HepG2 (cell line): ENCODE results near the gene METRNL. TPM values are rescaled to one million over a fixed set of nuclear protein-coding genes. Genes with fewer than 3 reads are reported as not detected.
A peak's percentile ranks its signal among the peaks of the same experiment; 100 is the strongest.

Experiments
- AHR ChIP-seq: IDR thresholded peaks from 2 replicates; pipeline ENCODE4 v1.6.1; 2018; ENCODE audit warnings: missing genetic modification reagents, missing compliant biosample characterization
- CHD4 ChIP-seq: fragments of 200-600 bp; sonication (generic); IDR thresholded peaks from 2 replicates; pipeline ENCODE4 v1.7.0; 2017; ENCODE audit warnings: mild to moderate bottlenecking, low read length, borderline replicate concordance
- HNRNPL ChIP-seq: fragments of 200-400 bp; formaldehyde crosslinking; IDR thresholded peaks from 2 replicates; pipeline ENCODE4 v1.6.1; 2017; ENCODE audit warnings: mild to moderate bottlenecking, low read depth, low read length
- LCORL ChIP-seq, 2 experiments: fragments of 450-650 bp in 1 of 2; sonication (generic) in 1 of 2; formaldehyde crosslinking in 1 of 2; IDR thresholded peaks; 2 replicates each; pipeline versions ENCODE4 v1.5.0 to v1.6.1; 2017 to 2020; ENCODE audit warnings: antibody characterized with exemption in 1 of 2, missing genetic modification reagents in 1 of 2
- MAFF ChIP-seq: IDR thresholded peaks from 2 replicates; pipeline ENCODE4 v1.6.1; 2011; ENCODE audit warnings: low read depth, low read length, improper control_type of control experiment
- MTA3 ChIP-seq: sonication (generic); formaldehyde crosslinking; IDR thresholded peaks from 2 replicates; pipeline ENCODE4 v1.4.0; 2020; ENCODE audit warnings: missing genetic modification reagents
- REL ChIP-seq: sonication (generic); formaldehyde crosslinking; conservative IDR thresholded peaks from 2 replicates; pipeline ENCODE4 v1.8.0; 2022; ENCODE audit warnings: mild to moderate bottlenecking, missing genetic modification reagents, moderate library complexity
- SRSF4 ChIP-seq: fragments of 200-400 bp; formaldehyde crosslinking; IDR thresholded peaks from one replicate; pipeline ENCODE4 v1.6.1; 2018; ENCODE audit warnings: mild to moderate bottlenecking, low read depth, low read length, moderate library complexity; ENCODE audit not compliant: poor library complexity, severe bottlenecking
- UBTF ChIP-seq: sonication (generic); formaldehyde crosslinking; IDR thresholded peaks from 2 replicates; pipeline ENCODE4 v1.4.0; 2020; ENCODE audit warnings: mild to moderate bottlenecking, missing genetic modification reagents
- USF2 ChIP-seq, 2 experiments: sonication (generic) in 1 of 2; formaldehyde crosslinking in 1 of 2; IDR thresholded peaks; 2 replicates each; pipeline versions ENCODE4 v1.5.1 to v1.6.1; 2011 to 2020; ENCODE audit warnings: borderline replicate concordance in 1 of 2, low read depth in 1 of 2, low read length in 1 of 2, mild to moderate bottlenecking in 1 of 2, missing genetic modification reagents in 1 of 2, moderate library complexity in 1 of 2
- ZKSCAN5 ChIP-seq: sonication (generic); formaldehyde crosslinking; IDR thresholded peaks from 2 replicates; pipeline ENCODE4 v1.5.1; 2020; ENCODE audit warnings: mild to moderate bottlenecking, missing genetic modification reagents
- ZNF317 ChIP-seq: sonication (generic); formaldehyde crosslinking; IDR thresholded peaks from 2 replicates; pipeline ENCODE4 v1.5.0; 2020; ENCODE audit warnings: mild to moderate bottlenecking, missing genetic modification reagents
- ZNF431 ChIP-seq: sonication (generic); formaldehyde crosslinking; IDR thresholded peaks from 2 replicates; pipeline ENCODE4 v1.9.0; 2022; ENCODE audit warnings: missing genetic modification reagents, low read depth, mild to moderate bottlenecking, borderline replicate concordance
- ZNF652 ChIP-seq: IDR thresholded peaks from 2 replicates; pipeline ENCODE4 v1.6.1; 2016; ENCODE audit warnings: low read depth, borderline replicate concordance
- ZNF777 ChIP-seq: sonication (generic); formaldehyde crosslinking; IDR thresholded peaks from 2 replicates; pipeline ENCODE4 v1.4.0; 2020; ENCODE audit warnings: missing genetic modification reagents
- ZNF891 ChIP-seq: sonication (generic); formaldehyde crosslinking; IDR thresholded peaks from 2 replicates; pipeline ENCODE4 v1.5.0; 2020; ENCODE audit warnings: mild to moderate bottlenecking, missing genetic modification reagents
- polyA plus RNA-seq, 8 experiments: library from polyadenylated mRNA; depleted of rRNA in 3 of 8; stranded (reverse) in 7 of 8; unstranded in 1 of 8; fragments of >200 nt; fragmentation: Illumina TruSeq in 4 of 8; extraction: Trizol in 4 of 8; gene quantifications; 2 replicates each; pipeline versions ENCODE4 v1.2.1 to v1.2.3, GENCODE V29; 2011 to 2016; ENCODE audit warnings: low read depth in 4 of 8, missing spikeins in 1 of 8, mixed read lengths in 1 of 8; ENCODE audit not compliant: insufficient read depth in 1 of 8
- total RNA-seq, 5 experiments: library from RNA; depleted of rRNA; stranded (reverse); fragments of >200 nt; fragmentation: Illumina TruSeq; extraction: Trizol; gene quantifications; 2 replicates each; pipeline ENCODE4 v1.2.3, GENCODE V29; 2016; ENCODE audit warnings: low read depth in 1 of 5
- TF ChIP-seq, protein P1 (sequence below): IDR thresholded peaks from 2 replicates; pipeline ENCODE4 v1.6.1; 2012; ENCODE audit warnings: low read length, improper control_type of control experiment
- TF ChIP-seq, protein P2 (sequence below): IDR thresholded peaks from 2 replicates; pipeline ENCODE4 v1.6.1; 2018; ENCODE audit warnings: missing genetic modification reagents, mild to moderate bottlenecking, missing compliant biosample characterization

METRNL gene
- total and polyA plus RNA-seq, 2 of the 13 experiments (the other 11 are each of a cell fraction or from before 2014, with no cell fraction given): 0.66 to 0.84 TPM

GRCh38 chr17:83078378-83079351 lies 744 bp upstream of the METRNL start (continued):
- TF ChIP-seq, protein P1, sequence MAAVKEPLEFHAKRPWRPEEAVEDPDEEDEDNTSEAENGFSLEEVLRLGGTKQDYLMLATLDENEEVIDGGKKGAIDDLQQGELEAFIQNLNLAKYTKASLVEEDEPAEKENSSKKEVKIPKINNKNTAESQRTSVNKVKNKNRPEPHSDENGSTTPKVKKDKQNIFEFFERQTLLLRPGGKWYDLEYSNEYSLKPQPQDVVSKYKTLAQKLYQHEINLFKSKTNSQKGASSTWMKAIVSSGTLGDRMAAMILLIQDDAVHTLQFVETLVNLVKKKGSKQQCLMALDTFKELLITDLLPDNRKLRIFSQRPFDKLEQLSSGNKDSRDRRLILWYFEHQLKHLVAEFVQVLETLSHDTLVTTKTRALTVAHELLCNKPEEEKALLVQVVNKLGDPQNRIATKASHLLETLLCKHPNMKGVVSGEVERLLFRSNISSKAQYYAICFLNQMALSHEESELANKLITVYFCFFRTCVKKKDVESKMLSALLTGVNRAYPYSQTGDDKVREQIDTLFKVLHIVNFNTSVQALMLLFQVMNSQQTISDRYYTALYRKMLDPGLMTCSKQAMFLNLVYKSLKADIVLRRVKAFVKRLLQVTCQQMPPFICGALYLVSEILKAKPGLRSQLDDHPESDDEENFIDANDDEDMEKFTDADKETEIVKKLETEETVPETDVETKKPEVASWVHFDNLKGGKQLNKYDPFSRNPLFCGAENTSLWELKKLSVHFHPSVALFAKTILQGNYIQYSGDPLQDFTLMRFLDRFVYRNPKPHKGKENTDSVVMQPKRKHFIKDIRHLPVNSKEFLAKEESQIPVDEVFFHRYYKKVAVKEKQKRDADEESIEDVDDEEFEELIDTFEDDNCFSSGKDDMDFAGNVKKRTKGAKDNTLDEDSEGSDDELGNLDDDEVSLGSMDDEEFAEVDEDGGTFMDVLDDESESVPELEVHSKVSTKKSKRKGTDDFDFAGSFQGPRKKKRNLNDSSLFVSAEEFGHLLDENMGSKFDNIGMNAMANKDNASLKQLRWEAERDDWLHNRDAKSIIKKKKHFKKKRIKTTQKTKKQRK: no peak
- TF ChIP-seq SRSF4 (no peak), HNRNPL (0 out of 2 replicates have a peak, but pooled peaks have one; percentile 42), ZNF431 (no peak), ZNF891 (CRISPR knock-in tag) (no peak), MTA3 (no peak), MAFF (no peak), ZNF317 (CRISPR knock-in tag) (no peak), REL (CRISPR knock-in tag) (no peak), AHR (CRISPR knock-in tag) (no peak), USF2 (IDR thresholded peaks at IDR 0.05; ENCODE audit: low read depth, low read length) (no peak), USF2 (CRISPR knock-in tag; IDR thresholded peaks at IDR 0.05; ENCODE audit: borderline replicate concordance) (no peak), CHD4 (no peak), ZNF652 (CRISPR knock-in tag) (no peak), ZKSCAN5 (CRISPR knock-in tag) (no peak), LCORL (IDR thresholded peaks at IDR 0.05) (no peak), LCORL (CRISPR knock-in tag; IDR thresholded peaks at IDR 0.05) (no peak), UBTF (CRISPR knock-in tag) (no peak), ZNF777 (peak; percentile 33; the same call in 1 of the 2 replicates)
- TF ChIP-seq, protein P2, sequence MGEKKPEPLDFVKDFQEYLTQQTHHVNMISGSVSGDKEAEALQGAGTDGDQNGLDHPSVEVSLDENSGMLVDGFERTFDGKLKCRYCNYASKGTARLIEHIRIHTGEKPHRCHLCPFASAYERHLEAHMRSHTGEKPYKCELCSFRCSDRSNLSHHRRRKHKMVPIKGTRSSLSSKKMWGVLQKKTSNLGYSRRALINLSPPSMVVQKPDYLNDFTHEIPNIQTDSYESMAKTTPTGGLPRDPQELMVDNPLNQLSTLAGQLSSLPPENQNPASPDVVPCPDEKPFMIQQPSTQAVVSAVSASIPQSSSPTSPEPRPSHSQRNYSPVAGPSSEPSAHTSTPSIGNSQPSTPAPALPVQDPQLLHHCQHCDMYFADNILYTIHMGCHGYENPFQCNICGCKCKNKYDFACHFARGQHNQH (CRISPR knock-in tag): no peak
